SW480 (cell line): ENCODE results near the gene PER3.

Experiments
- DNase-seq: peaks from one replicate; pipeline ENCODE4 v3.0.0-alpha.2; 2016; ENCODE audit warnings: low spot score

The PER3 gene

GRCh38 chr1:7838714-7839113 is 54.6 kb downstream of the PER3 start:
- no peak for DNase-seq

GRCh38 chr1:7839526-7839925 is 55.4 kb downstream of the PER3 start:
- DNase-seq: no peak

DNA sequence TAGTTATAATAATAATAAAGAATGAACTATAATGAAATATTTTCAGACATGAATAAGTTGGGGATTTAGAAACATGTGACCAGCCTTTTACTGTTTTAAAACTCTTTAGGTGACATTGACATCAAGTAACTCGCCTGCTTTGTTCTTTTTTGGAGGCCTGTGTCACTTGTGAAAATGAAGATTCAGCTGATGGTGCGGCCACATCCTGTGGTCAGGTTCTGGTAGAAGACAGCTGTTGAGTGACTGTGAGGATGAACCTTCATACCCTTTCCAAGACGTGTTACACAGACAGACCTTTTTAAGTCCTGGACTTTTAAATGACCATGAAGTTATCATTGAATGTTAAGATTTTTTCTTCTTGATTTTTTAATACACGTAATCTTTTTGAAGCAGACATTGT is 58.4 kb downstream of the PER3 start:
- no peak for DNase-seq

DNA sequence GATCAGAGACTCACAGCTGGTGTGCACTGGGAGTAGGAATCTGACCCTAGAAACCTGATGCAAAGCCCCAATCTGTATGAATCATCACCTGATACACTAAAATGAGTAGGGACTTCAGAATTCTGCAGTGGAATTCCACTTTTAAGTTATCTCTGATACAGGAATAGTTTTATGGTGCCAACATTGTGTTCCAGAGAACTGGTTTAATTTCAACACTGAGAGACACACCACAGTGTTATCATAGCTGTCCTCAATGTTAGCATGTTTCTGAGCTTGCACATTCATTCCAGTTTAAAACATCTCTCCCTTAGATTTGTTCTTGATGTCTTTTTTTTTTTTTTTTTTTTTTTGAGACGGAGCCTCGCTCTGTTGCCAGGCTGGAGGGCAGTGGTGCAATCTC is 61.7 kb downstream of the PER3 start:
- no peak for DNase-seq

- no peak for DNase-seq
Observed at GRCh38 chr1:7846656-7847055, 62.6 kb downstream of the PER3 start.

- no peak for DNase-seq
Observed at GRCh38 chr1:7847599-7847998, 63.5 kb downstream of the PER3 start.

DNA sequence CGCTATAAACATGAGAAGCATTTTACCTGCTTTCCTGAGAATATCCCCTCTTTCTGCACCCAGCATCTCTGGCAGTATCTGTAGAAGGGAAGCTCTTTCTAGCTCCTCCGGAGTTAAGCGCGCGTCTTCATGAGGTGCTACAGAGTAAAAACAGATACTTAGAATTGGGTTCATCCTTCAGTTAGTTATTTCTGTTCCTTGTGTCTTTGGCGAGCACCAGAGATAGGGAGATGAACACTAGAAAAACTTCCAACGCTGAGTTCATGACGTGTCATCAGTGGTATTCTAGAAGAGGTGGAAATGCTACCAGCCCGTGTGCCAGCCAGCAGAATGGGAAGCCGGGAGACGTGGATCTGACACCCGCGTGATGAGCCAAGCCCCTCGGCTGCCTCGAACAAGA is 66.7 kb downstream of the PER3 start:
- DNase-seq: no peak

- no peak for DNase-seq
Observed at GRCh38 chr1:7852804-7853683, 69.0 kb downstream of the PER3 start, which contains the start of gene UTS2. Gene UTS2 (minus strand): TSS chr1:7853065. CDS start chr1:7853003, 62 bp downstream.

DNA sequence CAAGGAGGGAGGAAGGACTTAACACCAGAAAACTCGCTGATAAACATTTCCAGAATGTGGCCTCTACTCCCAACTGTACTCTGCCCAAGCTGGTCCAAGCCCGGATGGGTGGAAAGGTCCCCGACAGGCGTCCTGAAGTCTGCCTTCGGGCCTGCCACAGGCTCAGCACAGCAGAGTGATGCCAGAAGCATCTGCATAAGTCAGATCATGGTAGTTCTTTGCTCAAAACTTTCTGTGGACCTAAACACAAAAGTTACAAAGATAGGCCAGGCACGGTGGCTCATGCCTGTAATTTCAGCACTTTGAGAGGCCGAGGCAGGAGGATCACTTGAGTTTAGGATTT is 69.6 kb downstream of the PER3 start:
- no peak for DNase-seq

- DNase-seq: no peak
Observed at GRCh38 chr1:7856345-7856744, 72.3 kb downstream of the PER3 start.

DNA sequence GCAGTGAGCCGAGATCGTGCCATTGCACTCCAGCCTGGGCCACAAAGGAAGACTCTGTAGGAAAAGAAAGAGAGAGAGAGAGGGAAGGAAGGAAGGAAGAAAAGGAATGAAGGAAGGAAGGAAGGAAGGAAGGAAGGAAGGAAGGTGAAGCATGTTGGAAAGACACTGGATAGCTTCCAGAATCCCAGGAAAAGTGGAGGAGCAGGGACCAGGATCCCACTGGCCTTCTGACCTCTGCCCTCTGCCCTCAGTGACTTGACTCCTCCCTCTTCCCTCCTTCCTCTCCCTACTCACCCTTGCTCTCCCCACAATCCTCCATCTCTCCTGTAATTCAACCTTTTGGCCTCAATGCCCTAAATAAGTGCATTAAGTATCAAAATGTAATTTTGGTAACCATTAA is 72.9 kb downstream of the PER3 start:
- no peak for DNase-seq

- DNase-seq: no peak
Observed at GRCh38 chr1:7857985-7858384, 73.9 kb downstream of the PER3 start.

DNA sequence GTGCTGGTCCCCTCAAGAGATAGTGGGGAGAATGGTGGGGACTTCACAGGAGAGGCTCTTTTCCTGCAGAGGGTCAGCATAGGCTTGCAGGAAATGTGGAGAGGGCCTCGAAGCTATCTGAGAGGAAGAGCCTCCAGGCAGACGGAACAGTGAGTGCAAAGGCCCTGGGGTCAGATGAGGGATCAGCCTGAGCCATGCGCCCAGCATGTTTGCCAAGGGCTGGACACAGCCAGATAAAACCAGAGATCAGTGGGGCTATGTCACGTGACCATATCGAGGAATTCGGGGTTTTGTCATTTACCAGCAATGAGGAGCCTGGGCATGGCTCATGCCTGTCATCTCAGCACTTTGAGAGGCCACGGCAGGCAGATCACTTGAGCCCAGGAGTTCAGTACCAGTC is 75.3 kb downstream of the PER3 start:
- DNase-seq: no peak

DNA sequence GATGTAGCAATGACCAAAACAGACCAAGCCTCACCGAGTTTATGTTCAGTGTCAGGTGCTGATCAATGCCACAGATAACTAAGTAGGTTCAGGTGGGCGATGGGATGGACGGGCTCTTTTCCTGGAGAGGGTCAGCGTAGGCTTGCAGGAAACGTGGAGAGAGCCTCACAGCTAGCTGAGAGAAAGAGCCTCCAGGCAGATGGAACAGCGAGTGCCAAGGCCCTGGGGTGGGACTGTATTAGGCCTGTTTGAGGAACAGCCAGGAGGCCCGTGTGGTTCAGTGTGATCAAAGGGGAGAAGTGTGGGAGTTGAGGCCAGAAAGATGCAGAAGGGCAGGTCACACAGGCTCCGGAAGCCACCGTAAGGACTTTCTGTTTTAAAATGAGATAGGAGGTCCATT is 76.0 kb downstream of the PER3 start:
- no peak for DNase-seq

GRCh38 chr1:7861452-7861851 is 77.4 kb downstream of the PER3 start:
- no peak for DNase-seq

GRCh38 chr1:7862211-7863060 is 78.3 kb downstream of the PER3 start:
- no peak for DNase-seq

GRCh38 chr1:7863756-7864328 is 79.8 kb downstream of the PER3 start:
- no peak for DNase-seq

DNA sequence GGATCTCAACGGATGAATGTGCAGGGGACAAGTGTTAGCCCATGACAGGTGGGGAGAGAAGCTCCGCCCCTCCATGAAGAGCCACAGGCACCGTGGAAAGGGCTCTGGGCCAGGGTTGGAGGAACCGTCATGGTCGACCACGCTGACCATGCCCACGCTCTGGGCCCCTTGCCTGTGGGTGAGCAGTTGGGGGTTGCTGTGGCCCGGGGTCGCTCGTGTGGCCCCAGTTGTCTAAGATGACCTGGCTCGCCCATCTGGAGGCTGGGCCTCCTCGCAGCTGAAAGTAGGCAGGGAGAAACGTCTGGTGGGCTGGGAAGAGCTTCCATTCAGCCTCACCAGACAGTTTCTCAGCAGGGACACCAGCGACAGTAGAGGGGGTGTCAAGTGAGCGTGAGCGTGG is 81.9 kb downstream of the PER3 start:
- no peak for DNase-seq

- no peak for DNase-seq
Observed at GRCh38 chr1:7868070-7868780, 84.1 kb downstream of the PER3 start.

- DNase-seq: no peak
Observed at GRCh38 chr1:7869136-7869920, 85.2 kb downstream of the PER3 start.

DNA sequence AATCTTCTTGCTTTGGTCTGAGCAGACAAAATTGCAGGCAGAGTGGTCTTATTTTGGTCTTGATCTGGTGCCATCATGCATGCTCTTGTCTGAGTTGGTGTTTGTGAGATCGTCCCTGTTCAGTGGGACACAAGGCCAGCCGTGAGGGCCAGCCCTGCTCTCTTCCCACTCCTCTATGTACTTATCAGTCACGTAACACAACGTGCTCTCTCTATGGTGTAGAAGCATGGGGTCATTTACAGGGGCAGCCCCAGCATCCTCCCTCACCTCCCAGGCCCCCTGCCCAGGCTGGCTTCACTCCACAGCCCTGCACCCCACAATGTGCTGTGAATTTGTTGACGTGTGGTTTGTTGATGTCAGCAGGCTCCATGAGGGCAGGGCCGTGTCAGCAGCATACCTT is 87.0 kb downstream of the PER3 start:
- no peak for DNase-seq
